Natural killer cell (primary cell): ENCODE data around the gene C3orf70. TPM values are rescaled to one million over a fixed set of nuclear protein-coding genes. Genes with fewer than 3 reads are reported as not detected.

ENCODE experiments used
- ATAC-seq, 3 donors: fragments of 150-1000 bp in 2 of 3; fragments of 200-7000 bp in 1 of 3; cut with Tn5 transposase; 1 replicate in 1 of 3; 2 replicates in 2 of 3; pipeline ENCODE4 v1.10.0; 2021; ENCODE audit warnings: mild to moderate bottlenecking in 2 of 3, moderate library complexity in 2 of 3
- DNase-seq, 2 donors: peaks; one replicate each; pipeline versions ENCODE4 v3.0.0 to v3.0.0-alpha.2; 2013 to 2021; ENCODE audit warnings: mixed read lengths in 1 of 2
- H3K27ac ChIP-seq: one replicate; pipeline ENCODE4 v1.5.1; 2013; ENCODE audit warnings: mild to moderate bottlenecking, low read length
- H3K27me3 ChIP-seq: one replicate; pipeline ENCODE4 v1.6.1; 2013; ENCODE audit warnings: low read length; ENCODE audit not compliant: control insufficient read depth, insufficient read depth
- H3K36me3 ChIP-seq: one replicate; pipeline ENCODE4 v1.6.1; 2013; ENCODE audit warnings: low read length; ENCODE audit not compliant: control insufficient read depth, insufficient read depth
- H3K4me1 ChIP-seq: one replicate; pipeline ENCODE4 v1.6.1; 2013; ENCODE audit warnings: low read length; ENCODE audit not compliant: control insufficient read depth, insufficient read depth
- H3K4me3 ChIP-seq: one replicate; pipeline ENCODE4 v1.5.1; 2013; ENCODE audit warnings: low read length
- H3K9me3 ChIP-seq: one replicate; pipeline ENCODE4 v1.6.1; 2013; ENCODE audit warnings: low read length; ENCODE audit not compliant: control insufficient read depth, insufficient read depth
- H3K27ac Mint-ChIP-seq, 2 donors: one replicate each; pipeline ENCODE4 v1.8.0; 2022; ENCODE audit warnings: mild to moderate bottlenecking in 2 of 2, mixed read lengths in 2 of 2, moderate library complexity in 1 of 2
- H3K27me3 Mint-ChIP-seq, 2 donors: one replicate each; pipeline ENCODE4 v1.8.0; 2022; ENCODE audit warnings: low read depth in 2 of 2, mixed read lengths in 2 of 2
- H3K36me3 Mint-ChIP-seq: one replicate; pipeline ENCODE4 v1.8.0; 2022; ENCODE audit warnings: mixed read lengths
- H3K4me1 Mint-ChIP-seq, 2 donors: one replicate each; pipeline ENCODE4 v1.8.0; 2022; ENCODE audit warnings: mixed read lengths in 2 of 2
- H3K4me3 Mint-ChIP-seq: one replicate; pipeline ENCODE4 v1.8.0; 2022; ENCODE audit warnings: mild to moderate bottlenecking, moderate library complexity, mixed read lengths
- H3K9me3 Mint-ChIP-seq, 2 donors: one replicate each; pipeline ENCODE4 v1.8.0; 2022; ENCODE audit warnings: mixed read lengths in 2 of 2
- WGBS: methylation state at CpG from one replicate; pipeline ENCODE4 v1.1.7; 2013; ENCODE audit warnings: missing lambda C conversion rate; ENCODE audit not compliant: insufficient coverage; 5-methylcytosine and 5-hydroxymethylcytosine counted together
- intact Hi-C: fragments of 100-400 bp; cut with micrococcal nuclease; formaldehyde crosslinking; loops from one replicate; pipeline ENCODE4 v1.14.2; 2022
- total RNA-seq, 4 donors: library from RNA; stranded (reverse); fragments of 120-200 nt in 1 of 4; gene quantifications; one replicate each; pipeline versions ENCODE4 v1.2.3 to v1.2.4, GENCODE V29; 2013 to 2022
- TF ChIP-seq, protein P1 (sequence below): fragments of 200-600 bp; IDR thresholded peaks from one replicate; pipeline ENCODE4 v1.8.0; 2022; ENCODE audit warnings: antibody characterized with exemption

Gene C3orf70
- total RNA-seq, 3 donors from 2014 or later (not counting 1 experiment from before 2014, with no cell fraction given): 0.05 to 0.07 (median 0.05) TPM

DNA sequence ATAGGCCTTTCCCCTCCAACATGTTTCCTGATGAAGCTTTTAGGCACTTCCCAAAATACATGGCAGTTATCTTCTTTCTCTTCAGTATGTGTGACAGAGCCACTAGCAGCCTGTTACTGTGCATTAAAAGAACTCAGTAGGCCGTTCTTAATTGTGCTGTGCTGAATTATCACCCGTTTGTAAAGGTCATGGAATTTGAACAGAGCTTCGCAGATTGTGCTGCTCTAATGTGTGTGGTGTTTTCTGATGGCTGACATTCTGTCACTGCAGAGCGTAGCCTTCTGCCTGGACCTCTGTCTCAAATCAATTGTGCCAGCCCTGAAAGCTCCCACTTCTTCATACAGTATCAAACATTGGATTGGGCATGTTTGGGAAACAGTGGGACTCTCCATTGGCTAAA is 111.3 kb downstream of the C3orf70 start:
- intact Hi-C loops: no loop called here
- Histone ChIP-seq H3K27me3 (no peaks in the 10 kb centered on the region), H3K9me3 (no peaks in the 10 kb centered on the region), H3K4me1 (no peaks in the 10 kb centered on the region), H3K4me3 (no peak overlapping the region), H3K36me3 (no peaks in the 10 kb centered on the region), H3K27ac (no peak overlapping the region)
- peaks cover 0 to 5% of the 10 kb centered on the region in 2 donors for H3K4me1 Mint-ChIP-seq
- peaks cover 8% of the 10 kb centered on the region for H3K36me3 Mint-ChIP-seq
- WGBS: 96% methylated on average over 3 of the region's 4 CpGs
- H3K4me3 Mint-ChIP-seq: no peak overlapping the region
- no peak overlapping the region for H3K27ac Mint-ChIP-seq
- no peaks in the 10 kb centered on the region for H3K27me3 Mint-ChIP-seq
- ATAC-seq (no peak), DNase-seq (no peak)
- peaks cover 2 to 5% of the 10 kb centered on the region in 2 donors for H3K9me3 Mint-ChIP-seq
- TF ChIP-seq, protein P1, sequence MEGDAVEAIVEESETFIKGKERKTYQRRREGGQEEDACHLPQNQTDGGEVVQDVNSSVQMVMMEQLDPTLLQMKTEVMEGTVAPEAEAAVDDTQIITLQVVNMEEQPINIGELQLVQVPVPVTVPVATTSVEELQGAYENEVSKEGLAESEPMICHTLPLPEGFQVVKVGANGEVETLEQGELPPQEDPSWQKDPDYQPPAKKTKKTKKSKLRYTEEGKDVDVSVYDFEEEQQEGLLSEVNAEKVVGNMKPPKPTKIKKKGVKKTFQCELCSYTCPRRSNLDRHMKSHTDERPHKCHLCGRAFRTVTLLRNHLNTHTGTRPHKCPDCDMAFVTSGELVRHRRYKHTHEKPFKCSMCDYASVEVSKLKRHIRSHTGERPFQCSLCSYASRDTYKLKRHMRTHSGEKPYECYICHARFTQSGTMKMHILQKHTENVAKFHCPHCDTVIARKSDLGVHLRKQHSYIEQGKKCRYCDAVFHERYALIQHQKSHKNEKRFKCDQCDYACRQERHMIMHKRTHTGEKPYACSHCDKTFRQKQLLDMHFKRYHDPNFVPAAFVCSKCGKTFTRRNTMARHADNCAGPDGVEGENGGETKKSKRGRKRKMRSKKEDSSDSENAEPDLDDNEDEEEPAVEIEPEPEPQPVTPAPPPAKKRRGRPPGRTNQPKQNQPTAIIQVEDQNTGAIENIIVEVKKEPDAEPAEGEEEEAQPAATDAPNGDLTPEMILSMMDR: no peak

DNA sequence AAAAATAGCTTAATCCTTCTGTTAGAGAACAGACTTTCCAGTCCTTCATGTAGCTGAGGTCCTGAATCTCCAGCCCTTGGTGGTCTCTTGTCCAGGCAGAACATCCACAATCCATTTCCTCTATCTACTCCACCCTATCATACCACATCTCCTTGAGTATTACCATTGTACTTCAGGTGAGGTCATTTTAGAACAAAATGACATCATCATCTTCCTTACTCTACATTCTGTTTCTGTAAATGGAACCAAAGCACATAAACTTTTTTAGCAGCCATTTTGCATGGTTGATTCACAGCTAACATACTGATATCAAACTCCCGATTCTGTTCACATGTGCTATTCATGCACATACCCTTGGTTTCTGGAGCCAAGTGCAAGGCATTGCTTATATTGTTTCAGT is 112.4 kb downstream of the C3orf70 start:
- DNase-seq: no peak
- Mint-ChIP-seq H3K27me3 (no peaks in the 10 kb centered on the region), H3K4me1 (peaks cover 0 to 5% of the 10 kb centered on the region in 2 donors), H3K36me3 (peaks cover 8% of the 10 kb centered on the region), H3K9me3 (peaks cover 2 to 5% of the 10 kb centered on the region in 2 donors), H3K27ac (no peak overlapping the region), H3K4me3 (no peak overlapping the region)
- H3K27ac ChIP-seq: no peak overlapping the region
- H3K4me1 ChIP-seq: no peaks in the 10 kb centered on the region
- no peak for ATAC-seq
- TF ChIP-seq, protein P1: no peak
- intact Hi-C loops: no loop called here
- WGBS: 100% methylated on average over 1 of the region's 1 CpG
- no peaks in the 10 kb centered on the region for H3K36me3 ChIP-seq
- H3K4me3 ChIP-seq: no peak overlapping the region
- no peaks in the 10 kb centered on the region for H3K9me3 ChIP-seq
- no peaks in the 10 kb centered on the region for H3K27me3 ChIP-seq

DNA sequence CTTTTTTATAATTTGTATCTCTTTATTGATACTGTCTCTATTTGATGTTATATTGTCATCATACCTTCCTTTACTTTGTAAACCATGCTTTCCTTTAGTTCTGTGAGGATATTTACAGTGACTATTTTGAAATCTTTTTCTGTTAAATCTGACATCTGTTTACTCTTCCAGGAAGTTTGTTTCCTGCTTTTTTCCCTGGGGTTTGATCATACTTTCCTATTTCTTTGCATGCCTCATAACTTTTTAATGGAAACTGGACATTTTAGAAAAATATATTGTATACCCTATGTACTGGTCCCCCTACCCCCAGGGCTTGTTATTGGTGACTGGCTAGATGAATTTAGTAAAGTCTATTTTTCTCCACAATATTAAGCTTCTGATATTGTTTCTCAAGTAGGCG is 115.1 kb downstream of the C3orf70 start:
- H3K4me1 ChIP-seq: no peaks in the 10 kb centered on the region
- Mint-ChIP-seq H3K4me1 (no peaks in the 10 kb centered on the region), H3K36me3 (peaks cover 17% of the 10 kb centered on the region), H3K27me3 (no peaks in the 10 kb centered on the region), H3K4me3 (no peak overlapping the region), H3K27ac (no peak overlapping the region), H3K9me3 (peaks cover 2 to 5% of the 10 kb centered on the region in 2 donors)
- ATAC-seq (no peak), DNase-seq (no peak)
- no peaks in the 10 kb centered on the region for H3K27me3 ChIP-seq
- TF ChIP-seq, protein P1: no peak
- intact Hi-C loops: no loop called here
- H3K36me3 ChIP-seq: no peaks in the 10 kb centered on the region
- H3K4me3 ChIP-seq: no peak overlapping the region
- WGBS: no CpG with 5 or more reads among the region's 1 CpG
- no peak overlapping the region for H3K27ac ChIP-seq
- H3K9me3 ChIP-seq: no peaks in the 10 kb centered on the region

GRCh38 chr3:185030951-185031350 is 121.9 kb downstream of the C3orf70 start:
- H3K4me1 Mint-ChIP-seq: no peaks in the 10 kb centered on the region
- H3K27ac ChIP-seq: no peak overlapping the region
- H3K4me1 ChIP-seq: no peaks in the 10 kb centered on the region
- H3K36me3 Mint-ChIP-seq: peaks cover 10% of the 10 kb centered on the region
- no peak overlapping the region for H3K4me3 Mint-ChIP-seq
- no peaks in the 10 kb centered on the region for H3K9me3 ChIP-seq
- H3K27me3 ChIP-seq: no peaks in the 10 kb centered on the region
- DNase-seq (no peak), ATAC-seq (no peak)
- H3K9me3 Mint-ChIP-seq: no peaks in the 10 kb centered on the region
- H3K4me3 ChIP-seq: no peak overlapping the region
- TF ChIP-seq, protein P1: no peak
- no peak overlapping the region for H3K27ac Mint-ChIP-seq
- no peaks in the 10 kb centered on the region for H3K27me3 Mint-ChIP-seq
- WGBS: 100% methylated on average over 1 of the region's 3 CpGs
- H3K36me3 ChIP-seq: peaks cover 4% of the 10 kb centered on the region
- intact Hi-C loops: no loop called here
